ENCODE results near the gene SBF2. TPM values are rescaled to one million over a fixed set of nuclear protein-coding genes. Genes with fewer than 3 reads are reported as not detected.

SBF2 gene
- total and polyA plus RNA-seq, 2 donors (not counting 1 experiment from before 2014, with no cell fraction given) = 5.6 to 17.7 TPM

DNA sequence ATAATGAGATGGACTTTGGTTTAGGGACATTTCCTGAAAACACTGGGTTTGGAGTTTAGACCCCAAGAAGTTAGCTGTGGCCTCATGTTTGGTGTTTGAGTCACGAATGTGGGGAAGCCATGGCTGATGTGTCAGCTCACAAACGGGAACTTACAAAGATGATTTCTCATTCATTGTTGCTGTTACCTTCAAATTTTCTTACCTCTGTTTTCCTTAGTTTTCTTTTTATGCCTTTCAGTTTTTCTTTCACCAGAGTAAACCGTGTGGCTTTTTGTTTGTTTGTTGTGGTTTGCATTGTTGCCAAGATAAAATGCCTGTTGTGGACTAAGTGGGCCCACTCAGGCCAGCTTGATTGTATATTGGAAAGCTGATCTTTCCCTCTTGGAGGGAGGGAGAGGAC lies 541.0 kb downstream of the SBF2 start:
- H3K9me3 Mint-ChIP-seq (ENCODE audit: insufficient read depth) = no peaks in the 10 kb centered on the region

DNA sequence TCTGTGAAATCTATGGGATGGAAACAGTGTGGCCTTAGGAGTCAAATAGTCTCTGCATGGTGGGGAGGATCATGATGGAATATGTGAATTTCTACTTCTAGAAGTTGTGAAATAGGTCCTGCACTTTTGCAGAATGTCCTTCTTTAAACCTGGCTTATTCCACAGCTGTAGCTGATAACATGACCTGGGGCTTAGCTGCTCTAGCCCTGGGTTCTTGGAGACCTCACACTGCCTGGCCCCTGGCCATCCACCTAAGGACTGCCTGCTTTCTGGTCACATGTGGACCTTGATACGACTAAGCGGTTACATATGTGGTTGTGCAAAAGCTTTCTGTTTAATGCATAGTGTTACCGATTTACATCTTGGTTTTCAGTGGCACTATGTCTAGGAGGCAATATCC lies 541.9 kb downstream of the SBF2 start:
- Mint-ChIP-seq H3K4me1 (peaks cover 70% of the 10 kb centered on the region), H3K9me3 (ENCODE audit: insufficient read depth) (no peaks in the 10 kb centered on the region), H3K27me3 (no peaks in the 10 kb centered on the region), H3K4me3 (no peak overlapping the region), H3K27ac (peak overlapping the region; percentile 75)
- Histone ChIP-seq H4K20me1 (ENCODE audit: control insufficient read depth, insufficient read depth, low read length, poor library complexity, severe bottlenecking) (peaks cover 7% of the 10 kb centered on the region), H3K9me3 (ENCODE audit: control extremely low read depth in 1 of 3, control insufficient read depth in 2 of 3, insufficient read depth in 1 of 3, low read length in 2 of 3) (no peaks in the 10 kb centered on the region), H3K4me2 (replicated peaks; ENCODE audit: low read depth, low read length, poor library complexity, severe bottlenecking) (no peak overlapping the region), H3K9ac (ENCODE audit: low read length) (no peak overlapping the region), H3K79me2 (ENCODE audit: control insufficient read depth, insufficient read depth, low read length) (peaks cover 49% of the 10 kb centered on the region), H3K36me3 (replicated peaks in 1 of 2; ENCODE audit: control extremely low read depth in 1 of 2, control insufficient read depth in 1 of 2, extremely low read depth in 1 of 2, insufficient read depth in 2 of 2, low read length in 1 of 2) (peaks cover 8 to 49% of the 10 kb centered on the region in 2 experiments), H3K27ac (ENCODE audit: low read length in 2 of 2) (peak overlapping the region in 1 of 2 donors; percentile 88), H3K4me1 (ENCODE audit: control insufficient read depth in 2 of 2, insufficient read depth in 2 of 2, low read length in 2 of 2) (peaks cover 55% of the 10 kb centered on the region in 2 donors), H2AFZ (ENCODE audit: insufficient read depth, low read depth, low read length, poor library complexity, severe bottlenecking) (no peak overlapping the region), H3K27me3 (replicated peaks in 1 of 4; ENCODE audit: control extremely low read depth in 1 of 4, control insufficient read depth in 3 of 4, insufficient read depth in 4 of 4, low read length in 3 of 4) (no peaks in the 10 kb centered on the region), H3K4me3 (ENCODE audit: control extremely low read depth in 1 of 5, extremely low read depth in 1 of 5, insufficient read depth in 1 of 5, low read depth in 2 of 5, low read length in 4 of 5) (no peak overlapping the region)
- ATAC-seq (ENCODE audit: low read depth) = no peak
- POLR2A ChIA-PET = no interaction called here
- intact Hi-C loops (cut with micrococcal nuclease) = loop anchor here (10.0 kb wide), 2 partner anchors 453 to 1103 kb away; partner anchors contain the start of gene ZBED5
- WGBS (ENCODE audit: insufficient coverage) = 86% methylated on average over 2 of the region's 3 CpGs
- TF ChIP-seq, protein P1, sequence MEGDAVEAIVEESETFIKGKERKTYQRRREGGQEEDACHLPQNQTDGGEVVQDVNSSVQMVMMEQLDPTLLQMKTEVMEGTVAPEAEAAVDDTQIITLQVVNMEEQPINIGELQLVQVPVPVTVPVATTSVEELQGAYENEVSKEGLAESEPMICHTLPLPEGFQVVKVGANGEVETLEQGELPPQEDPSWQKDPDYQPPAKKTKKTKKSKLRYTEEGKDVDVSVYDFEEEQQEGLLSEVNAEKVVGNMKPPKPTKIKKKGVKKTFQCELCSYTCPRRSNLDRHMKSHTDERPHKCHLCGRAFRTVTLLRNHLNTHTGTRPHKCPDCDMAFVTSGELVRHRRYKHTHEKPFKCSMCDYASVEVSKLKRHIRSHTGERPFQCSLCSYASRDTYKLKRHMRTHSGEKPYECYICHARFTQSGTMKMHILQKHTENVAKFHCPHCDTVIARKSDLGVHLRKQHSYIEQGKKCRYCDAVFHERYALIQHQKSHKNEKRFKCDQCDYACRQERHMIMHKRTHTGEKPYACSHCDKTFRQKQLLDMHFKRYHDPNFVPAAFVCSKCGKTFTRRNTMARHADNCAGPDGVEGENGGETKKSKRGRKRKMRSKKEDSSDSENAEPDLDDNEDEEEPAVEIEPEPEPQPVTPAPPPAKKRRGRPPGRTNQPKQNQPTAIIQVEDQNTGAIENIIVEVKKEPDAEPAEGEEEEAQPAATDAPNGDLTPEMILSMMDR (IDR thresholded peaks at IDR 0.05) = no peak
- no peak for TF ChIP-seq EZH2 (IDR thresholded peaks at IDR 0.05; ENCODE audit: borderline replicate concordance, insufficient read depth, low read depth, low read length, poor library complexity, severe bottlenecking)
- peak; percentile 8 for DNase-seq
- CTCF ChIA-PET = interaction anchor here (0.9 to 9.5 kb wide), 7 partner anchors 7 to 572 kb away, joined by 3 to 226 read pairs (median 28); no protein-coding TSS in a partner anchor

More for the DNA sequence above, 541.0 kb downstream of the SBF2 start:
- DNase-seq (peak; percentile 12), ATAC-seq (ENCODE audit: low read depth) (no peak)
- H3K36me3 ChIP-seq (replicated peaks in 1 of 2; ENCODE audit: control extremely low read depth in 1 of 2, control insufficient read depth in 1 of 2, extremely low read depth in 1 of 2, insufficient read depth in 2 of 2, low read length in 1 of 2) = peaks cover 6 to 41% of the 10 kb centered on the region in 2 experiments
- peaks cover 69% of the 10 kb centered on the region for H3K4me1 Mint-ChIP-seq
- POLR2A ChIA-PET = no interaction called here
- CTCF ChIA-PET = interaction anchor here (0.6 to 9.5 kb wide), 8 partner anchors 12 to 571 kb away, joined by 3 to 226 read pairs (median 3); no protein-coding TSS in a partner anchor
- H3K27ac ChIP-seq (ENCODE audit: low read length in 2 of 2) = peak overlapping the region in 1 of 2 donors; percentile 88
- H3K9me3 ChIP-seq (ENCODE audit: control extremely low read depth in 1 of 3, control insufficient read depth in 2 of 3, insufficient read depth in 1 of 3, low read length in 2 of 3) = no peaks in the 10 kb centered on the region
- no peaks in the 10 kb centered on the region for H3K27me3 ChIP-seq (replicated peaks in 1 of 4; ENCODE audit: control extremely low read depth in 1 of 4, control insufficient read depth in 3 of 4, insufficient read depth in 4 of 4, low read length in 3 of 4)
- no peak overlapping the region for H3K9ac ChIP-seq (ENCODE audit: low read length)
- H3K4me2 ChIP-seq (replicated peaks; ENCODE audit: low read depth, low read length, poor library complexity, severe bottlenecking) = no peak overlapping the region
- WGBS (ENCODE audit: insufficient coverage) = no CpG with 5 or more reads among the region's 3 CpGs
- H2AFZ ChIP-seq (ENCODE audit: insufficient read depth, low read depth, low read length, poor library complexity, severe bottlenecking) = no peak overlapping the region
- H3K79me2 ChIP-seq (ENCODE audit: control insufficient read depth, insufficient read depth, low read length) = peaks cover 47% of the 10 kb centered on the region
- no peak overlapping the region for H3K4me3 ChIP-seq (ENCODE audit: control extremely low read depth in 1 of 5, extremely low read depth in 1 of 5, insufficient read depth in 1 of 5, low read depth in 2 of 5, low read length in 4 of 5)
- H3K4me1 ChIP-seq (ENCODE audit: control insufficient read depth in 2 of 2, insufficient read depth in 2 of 2, low read length in 2 of 2) = peaks cover 53 to 54% of the 10 kb centered on the region in 2 donors
- H3K4me3 Mint-ChIP-seq = peak overlapping the region; percentile 15
- intact Hi-C loops (cut with micrococcal nuclease) = loop anchor here (10.0 kb wide), 2 partner anchors 452 to 1102 kb away; partner anchors contain the start of gene ZBED5
- TF ChIP-seq, protein P1 (IDR thresholded peaks at IDR 0.05) = no peak
- no peak for TF ChIP-seq EZH2 (IDR thresholded peaks at IDR 0.05; ENCODE audit: borderline replicate concordance, insufficient read depth, low read depth, low read length, poor library complexity, severe bottlenecking)
- peak overlapping the region; percentile 79 for H3K27ac Mint-ChIP-seq
- no peaks in the 10 kb centered on the region for H3K27me3 Mint-ChIP-seq
- peaks cover 7% of the 10 kb centered on the region for H4K20me1 ChIP-seq (ENCODE audit: control insufficient read depth, insufficient read depth, low read length, poor library complexity, severe bottlenecking)

Measured in B cell (primary cell).